HG03139 (cell line): Measurements from ENCODE around the gene RPS6KA2.
A peak's percentile ranks its signal among the peaks of the same experiment; 100 is the strongest.
"Not testable (repeated sequence)": the region's sequence is repeated elsewhere in the genome, so short reads cannot be mapped to it uniquely, and the experiment has no call there.

Experiments
- ATAC-seq: cut with Tn5 transposase; IDR thresholded peaks from one replicate; pipeline ENCODE4 v1.9.1; 2021; ENCODE audit not compliant: unreplicated experiment

The RPS6KA2 gene

GRCh38 chr6:166595949-166596348 is 31.1 kb downstream of the RPS6KA2 start:
- no peak for ATAC-seq

- ATAC-seq = no peak
These were observed 31.8 kb downstream of the RPS6KA2 start for GRCh38 chr6:166595061-166595780.

DNA sequence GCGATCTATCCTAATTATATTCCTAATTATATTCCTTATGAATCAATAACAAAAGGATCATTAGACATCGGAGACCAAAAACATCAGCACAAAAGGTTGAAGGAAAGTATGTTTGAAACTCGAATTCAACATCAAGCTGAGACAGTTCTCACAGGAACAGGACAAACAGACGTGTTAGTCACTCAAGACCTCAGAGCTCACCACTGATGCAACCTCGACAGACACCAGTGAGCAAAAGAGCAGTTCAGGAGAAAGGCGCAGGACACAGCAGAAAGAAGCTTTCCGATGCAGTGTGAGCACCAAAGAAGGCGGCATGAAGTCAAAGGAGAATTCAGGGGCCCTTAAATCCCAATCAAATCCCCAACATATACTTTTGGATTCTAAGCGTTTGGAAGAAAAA is 34.2 kb downstream of the RPS6KA2 start:
- no peak for ATAC-seq

DNA sequence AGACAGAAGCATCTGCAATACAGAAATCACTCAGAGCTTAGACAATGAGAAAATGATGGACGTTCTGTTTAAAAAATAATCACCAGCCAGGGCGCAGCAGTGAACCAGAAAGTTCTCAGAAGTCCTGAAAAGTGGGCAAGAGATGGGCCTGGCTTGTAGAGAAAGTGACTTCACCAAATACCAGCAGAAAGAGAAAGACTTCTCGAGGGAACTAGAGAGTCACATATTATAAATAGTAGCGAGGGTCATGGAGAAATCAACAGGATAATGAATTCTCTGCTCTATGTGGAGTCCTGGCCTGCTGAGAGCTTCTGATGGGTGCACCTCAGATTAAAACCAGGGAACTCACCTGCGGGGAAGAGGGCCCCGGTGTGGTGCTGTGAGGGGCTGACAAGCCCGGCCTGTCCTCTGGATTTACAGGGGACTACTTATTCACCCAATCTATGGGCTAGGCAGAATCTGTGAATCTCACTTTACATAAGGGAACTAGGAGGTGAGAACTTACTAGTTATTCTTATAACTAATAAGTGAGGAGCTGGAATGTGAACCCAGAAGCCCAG is 35.0 kb downstream of the RPS6KA2 start:
- no peak for ATAC-seq

GRCh38 chr6:166591026-166591425 is 36.0 kb downstream of the RPS6KA2 start:
- no peak for ATAC-seq

DNA sequence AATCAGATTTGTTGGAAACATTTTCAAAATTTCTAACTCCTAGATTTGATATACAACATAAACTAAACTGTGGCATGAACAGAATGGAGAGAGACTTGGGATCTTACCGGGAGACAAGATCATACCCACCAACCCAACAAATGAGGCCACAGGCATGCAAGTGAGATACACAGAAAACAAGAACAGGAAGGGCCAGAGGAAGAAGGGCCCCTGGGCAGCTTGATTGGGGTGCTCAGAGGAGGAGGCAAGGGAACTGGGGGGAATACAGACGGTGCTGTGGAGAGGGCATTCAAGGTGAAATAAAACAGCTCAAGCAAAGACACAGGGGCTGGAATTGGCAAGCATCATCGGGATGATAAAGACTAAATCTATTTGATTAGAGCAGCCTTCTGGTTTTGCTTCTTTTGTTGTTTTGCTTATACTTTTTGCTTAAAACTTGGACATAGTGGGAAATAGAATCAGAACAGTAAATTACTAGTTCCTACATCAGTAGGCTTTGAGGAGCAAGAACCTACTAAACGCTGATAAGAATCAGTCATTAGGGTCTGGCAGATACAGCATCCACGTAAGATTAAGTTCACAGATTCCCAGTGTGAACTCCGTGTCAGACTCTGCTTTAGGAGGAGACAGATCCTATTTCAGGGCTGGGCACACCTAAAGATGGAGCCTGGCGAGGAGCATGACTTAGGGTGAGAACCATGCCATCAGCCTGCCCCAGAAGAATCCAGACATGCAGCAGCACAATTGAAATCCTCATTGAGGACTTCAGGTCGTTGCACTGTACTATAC is 37.1 kb downstream of the RPS6KA2 start:
- ATAC-seq = no peak

GRCh38 chr6:166589337-166589731 is 37.7 kb downstream of the RPS6KA2 start:
- ATAC-seq = no peak

GRCh38 chr6:166588691-166589336 is 38.2 kb downstream of the RPS6KA2 start:
- ATAC-seq = no peak

- peak; percentile 84 for ATAC-seq
These were observed 39.2 kb downstream of the RPS6KA2 start for GRCh38 chr6:166587631-166588413.

- peak; percentile 66 for ATAC-seq
These were observed 40.5 kb downstream of the RPS6KA2 start, which contains the start of gene RAMACL for GRCh38 chr6:166586424-166587156. Gene RAMACL (minus strand): TSS chr6:166586678. CDS start chr6:166586477, 201 bp downstream.

DNA sequence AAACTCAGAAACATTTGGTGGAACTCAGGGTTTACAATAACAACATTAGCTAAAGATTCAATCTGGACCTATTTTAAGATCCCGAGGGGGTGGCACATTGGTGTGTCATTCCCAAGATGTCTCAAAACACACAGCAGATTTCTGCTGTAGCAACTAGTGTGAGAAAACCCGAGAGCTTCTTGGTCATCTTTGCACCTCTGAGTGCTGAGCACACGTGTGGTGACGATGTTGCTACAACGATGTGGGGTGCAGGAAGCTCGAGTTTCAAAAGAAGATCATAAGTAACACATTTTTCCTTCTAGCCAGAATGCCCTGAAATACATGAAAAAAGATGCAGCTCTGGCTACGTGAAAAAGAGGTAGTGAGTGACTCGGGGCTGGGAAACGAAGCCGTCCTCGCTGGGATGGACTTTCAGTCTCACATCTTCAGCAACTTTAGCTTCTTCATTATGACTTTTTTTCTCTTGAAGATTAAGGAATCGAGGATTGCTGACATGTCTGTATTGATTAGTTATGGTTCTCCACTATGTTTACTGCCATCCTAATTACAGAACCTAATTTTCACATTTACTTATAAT is 42.1 kb downstream of the RPS6KA2 start:
- no peak for ATAC-seq

- no peak for ATAC-seq
These were observed 42.9 kb downstream of the RPS6KA2 start for GRCh38 chr6:166584155-166584554.

- no peak for ATAC-seq
These were observed 43.7 kb downstream of the RPS6KA2 start for GRCh38 chr6:166583230-166583965.

DNA sequence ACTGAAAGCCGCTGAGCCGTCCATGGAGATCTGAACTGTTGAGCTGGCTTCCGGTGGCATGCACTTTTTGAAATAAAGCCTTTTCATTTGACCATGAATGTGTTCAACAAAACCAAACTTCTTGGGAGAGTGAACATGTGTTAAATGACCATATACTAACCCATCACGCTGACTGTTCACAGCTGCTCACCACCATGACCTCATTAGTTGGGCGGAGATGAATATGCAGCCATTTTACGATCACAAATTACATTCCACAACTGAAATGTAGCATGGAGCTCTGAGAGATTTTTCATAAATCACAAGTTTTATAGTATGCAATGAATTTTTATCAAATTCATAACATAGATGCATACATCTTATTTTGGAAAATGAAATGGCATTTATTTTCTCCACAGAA is 44.8 kb downstream of the RPS6KA2 start:
- no peak for ATAC-seq

GRCh38 chr6:166581801-166582200 is 45.2 kb downstream of the RPS6KA2 start:
- ATAC-seq = not testable (repeated sequence)

- ATAC-seq = no peak
These were observed 46.0 kb downstream of the RPS6KA2 start for GRCh38 chr6:166581091-166581511.

- no peak for ATAC-seq
These were observed 46.7 kb downstream of the RPS6KA2 start for GRCh38 chr6:166580076-166581050.
